Measurements from ENCODE around the gene COL26A1.

- TF ChIP-seq, protein P1, sequence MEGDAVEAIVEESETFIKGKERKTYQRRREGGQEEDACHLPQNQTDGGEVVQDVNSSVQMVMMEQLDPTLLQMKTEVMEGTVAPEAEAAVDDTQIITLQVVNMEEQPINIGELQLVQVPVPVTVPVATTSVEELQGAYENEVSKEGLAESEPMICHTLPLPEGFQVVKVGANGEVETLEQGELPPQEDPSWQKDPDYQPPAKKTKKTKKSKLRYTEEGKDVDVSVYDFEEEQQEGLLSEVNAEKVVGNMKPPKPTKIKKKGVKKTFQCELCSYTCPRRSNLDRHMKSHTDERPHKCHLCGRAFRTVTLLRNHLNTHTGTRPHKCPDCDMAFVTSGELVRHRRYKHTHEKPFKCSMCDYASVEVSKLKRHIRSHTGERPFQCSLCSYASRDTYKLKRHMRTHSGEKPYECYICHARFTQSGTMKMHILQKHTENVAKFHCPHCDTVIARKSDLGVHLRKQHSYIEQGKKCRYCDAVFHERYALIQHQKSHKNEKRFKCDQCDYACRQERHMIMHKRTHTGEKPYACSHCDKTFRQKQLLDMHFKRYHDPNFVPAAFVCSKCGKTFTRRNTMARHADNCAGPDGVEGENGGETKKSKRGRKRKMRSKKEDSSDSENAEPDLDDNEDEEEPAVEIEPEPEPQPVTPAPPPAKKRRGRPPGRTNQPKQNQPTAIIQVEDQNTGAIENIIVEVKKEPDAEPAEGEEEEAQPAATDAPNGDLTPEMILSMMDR (conservative IDR thresholded peaks at IDR 0.05) = no peak
- no peak for TF ChIP-seq EZH2 (IDR thresholded peaks at IDR 0.05; ENCODE audit: low read depth)
Measured at GRCh38 chr7:101596898-101597297, 234.2 kb downstream of the COL26A1 start.

Measured in PC-9 (cell line).